ENCODE data around the gene PITX1. TPM values are rescaled to one million over a fixed set of nuclear protein-coding genes. Genes with fewer than 3 reads are reported as not detected.

PITX1 gene
- total and polyA plus RNA-seq, 4 donors, result 0.02 TPM; not detected in 3

DNA sequence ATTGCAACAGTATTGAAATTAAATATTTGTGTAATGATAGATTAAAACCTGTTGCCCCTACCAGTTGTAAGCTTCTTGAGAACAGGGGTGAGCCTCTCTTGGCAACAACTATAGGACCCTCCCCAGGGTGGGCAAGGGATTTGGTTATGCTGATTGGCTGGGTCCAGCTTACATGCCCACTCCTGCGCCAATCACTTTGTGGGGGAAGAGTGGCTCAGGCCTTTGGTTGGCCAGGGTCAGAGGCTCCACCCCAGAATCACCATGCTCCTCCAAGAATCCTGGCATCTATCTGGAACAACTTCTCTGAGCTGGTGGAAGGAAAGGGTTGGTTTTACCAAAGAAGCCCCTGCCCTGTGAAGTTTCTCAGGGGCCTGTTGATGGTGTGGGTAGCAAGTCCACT lies 8.6 kb upstream of the PITX1 start:
- no peak for DNase-seq (ENCODE audit: low spot score)
- H3K36me3 ChIP-seq (ENCODE audit: control insufficient read depth in 4 of 4, insufficient read depth in 3 of 4, low read depth in 1 of 4, low read length in 3 of 4), result no peaks in the 10 kb centered on the region
- 95% methylated on average over 1 of the region's 1 CpG for WGBS
- no peak overlapping the region for H3K9ac ChIP-seq (ENCODE audit: low read depth in 1 of 2, low read length in 2 of 2)
- H3K27me3 ChIP-seq (ENCODE audit: control insufficient read depth in 4 of 4, insufficient read depth in 4 of 4, low read length in 3 of 4), result peaks cover 12 to 36% (median 22%) of the 10 kb centered on the region in 4 donors
- H3K4me3 ChIP-seq (ENCODE audit: low read depth in 1 of 3, low read length in 3 of 3), result no peak overlapping the region
- H3K4me1 ChIP-seq (ENCODE audit: control insufficient read depth in 4 of 4, insufficient read depth in 4 of 4, low read length in 3 of 4), result peaks cover 5 to 19% (median 9%) of the 10 kb centered on the region in 4 donors
- H3K9me3 ChIP-seq (ENCODE audit: control insufficient read depth in 4 of 4, low read length in 3 of 4), result peaks cover 0 to 4% (median 0%) of the 10 kb centered on the region in 4 donors
- TF ChIP-seq, protein P1, sequence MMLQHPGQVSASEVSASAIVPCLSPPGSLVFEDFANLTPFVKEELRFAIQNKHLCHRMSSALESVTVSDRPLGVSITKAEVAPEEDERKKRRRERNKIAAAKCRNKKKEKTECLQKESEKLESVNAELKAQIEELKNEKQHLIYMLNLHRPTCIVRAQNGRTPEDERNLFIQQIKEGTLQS (IDR thresholded peaks at IDR 0.05), result no peak
- TF ChIP-seq FOXA2 (IDR thresholded peaks at IDR 0.05), result no peak
- TF ChIP-seq SP1 (IDR thresholded peaks at IDR 0.05), result no peak
- no peak for TF ChIP-seq RAD21 (IDR thresholded peaks at IDR 0.05)
- TF ChIP-seq NR2F2 (IDR thresholded peaks at IDR 0.05), result no peak
- no peak for TF ChIP-seq FOXA1 (IDR thresholded peaks at IDR 0.05)
- TF ChIP-seq RXRA (IDR thresholded peaks at IDR 0.05), result no peak
- TF ChIP-seq HNF4G (IDR thresholded peaks at IDR 0.05), result no peak
- no peak for TF ChIP-seq JUND (IDR thresholded peaks at IDR 0.05)
- no peak for TF ChIP-seq YY1 (IDR thresholded peaks at IDR 0.05)
- TF ChIP-seq, protein P2, sequence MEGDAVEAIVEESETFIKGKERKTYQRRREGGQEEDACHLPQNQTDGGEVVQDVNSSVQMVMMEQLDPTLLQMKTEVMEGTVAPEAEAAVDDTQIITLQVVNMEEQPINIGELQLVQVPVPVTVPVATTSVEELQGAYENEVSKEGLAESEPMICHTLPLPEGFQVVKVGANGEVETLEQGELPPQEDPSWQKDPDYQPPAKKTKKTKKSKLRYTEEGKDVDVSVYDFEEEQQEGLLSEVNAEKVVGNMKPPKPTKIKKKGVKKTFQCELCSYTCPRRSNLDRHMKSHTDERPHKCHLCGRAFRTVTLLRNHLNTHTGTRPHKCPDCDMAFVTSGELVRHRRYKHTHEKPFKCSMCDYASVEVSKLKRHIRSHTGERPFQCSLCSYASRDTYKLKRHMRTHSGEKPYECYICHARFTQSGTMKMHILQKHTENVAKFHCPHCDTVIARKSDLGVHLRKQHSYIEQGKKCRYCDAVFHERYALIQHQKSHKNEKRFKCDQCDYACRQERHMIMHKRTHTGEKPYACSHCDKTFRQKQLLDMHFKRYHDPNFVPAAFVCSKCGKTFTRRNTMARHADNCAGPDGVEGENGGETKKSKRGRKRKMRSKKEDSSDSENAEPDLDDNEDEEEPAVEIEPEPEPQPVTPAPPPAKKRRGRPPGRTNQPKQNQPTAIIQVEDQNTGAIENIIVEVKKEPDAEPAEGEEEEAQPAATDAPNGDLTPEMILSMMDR (IDR thresholded peaks at IDR 0.05; ENCODE audit: low read depth, low read length, missing input control), result no peak
- TF ChIP-seq, protein P3, sequence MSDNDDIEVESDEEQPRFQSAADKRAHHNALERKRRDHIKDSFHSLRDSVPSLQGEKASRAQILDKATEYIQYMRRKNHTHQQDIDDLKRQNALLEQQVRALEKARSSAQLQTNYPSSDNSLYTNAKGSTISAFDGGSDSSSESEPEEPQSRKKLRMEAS (IDR thresholded peaks at IDR 0.05), result no peak
- TF ChIP-seq, protein P4, sequence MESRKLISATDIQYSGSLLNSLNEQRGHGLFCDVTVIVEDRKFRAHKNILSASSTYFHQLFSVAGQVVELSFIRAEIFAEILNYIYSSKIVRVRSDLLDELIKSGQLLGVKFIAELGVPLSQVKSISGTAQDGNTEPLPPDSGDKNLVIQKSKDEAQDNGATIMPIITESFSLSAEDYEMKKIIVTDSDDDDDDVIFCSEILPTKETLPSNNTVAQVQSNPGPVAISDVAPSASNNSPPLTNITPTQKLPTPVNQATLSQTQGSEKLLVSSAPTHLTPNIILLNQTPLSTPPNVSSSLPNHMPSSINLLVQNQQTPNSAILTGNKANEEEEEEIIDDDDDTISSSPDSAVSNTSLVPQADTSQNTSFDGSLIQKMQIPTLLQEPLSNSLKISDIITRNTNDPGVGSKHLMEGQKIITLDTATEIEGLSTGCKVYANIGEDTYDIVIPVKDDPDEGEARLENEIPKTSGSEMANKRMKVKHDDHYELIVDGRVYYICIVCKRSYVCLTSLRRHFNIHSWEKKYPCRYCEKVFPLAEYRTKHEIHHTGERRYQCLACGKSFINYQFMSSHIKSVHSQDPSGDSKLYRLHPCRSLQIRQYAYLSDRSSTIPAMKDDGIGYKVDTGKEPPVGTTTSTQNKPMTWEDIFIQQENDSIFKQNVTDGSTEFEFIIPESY (IDR thresholded peaks at IDR 0.05), result no peak
- no peak for TF ChIP-seq EGR1 (IDR thresholded peaks at IDR 0.05; ENCODE audit: low read depth in 2 of 2)
- TF ChIP-seq HNF4A (conservative IDR thresholded peaks at IDR 0.05), result no peak
- TF ChIP-seq, protein P5, sequence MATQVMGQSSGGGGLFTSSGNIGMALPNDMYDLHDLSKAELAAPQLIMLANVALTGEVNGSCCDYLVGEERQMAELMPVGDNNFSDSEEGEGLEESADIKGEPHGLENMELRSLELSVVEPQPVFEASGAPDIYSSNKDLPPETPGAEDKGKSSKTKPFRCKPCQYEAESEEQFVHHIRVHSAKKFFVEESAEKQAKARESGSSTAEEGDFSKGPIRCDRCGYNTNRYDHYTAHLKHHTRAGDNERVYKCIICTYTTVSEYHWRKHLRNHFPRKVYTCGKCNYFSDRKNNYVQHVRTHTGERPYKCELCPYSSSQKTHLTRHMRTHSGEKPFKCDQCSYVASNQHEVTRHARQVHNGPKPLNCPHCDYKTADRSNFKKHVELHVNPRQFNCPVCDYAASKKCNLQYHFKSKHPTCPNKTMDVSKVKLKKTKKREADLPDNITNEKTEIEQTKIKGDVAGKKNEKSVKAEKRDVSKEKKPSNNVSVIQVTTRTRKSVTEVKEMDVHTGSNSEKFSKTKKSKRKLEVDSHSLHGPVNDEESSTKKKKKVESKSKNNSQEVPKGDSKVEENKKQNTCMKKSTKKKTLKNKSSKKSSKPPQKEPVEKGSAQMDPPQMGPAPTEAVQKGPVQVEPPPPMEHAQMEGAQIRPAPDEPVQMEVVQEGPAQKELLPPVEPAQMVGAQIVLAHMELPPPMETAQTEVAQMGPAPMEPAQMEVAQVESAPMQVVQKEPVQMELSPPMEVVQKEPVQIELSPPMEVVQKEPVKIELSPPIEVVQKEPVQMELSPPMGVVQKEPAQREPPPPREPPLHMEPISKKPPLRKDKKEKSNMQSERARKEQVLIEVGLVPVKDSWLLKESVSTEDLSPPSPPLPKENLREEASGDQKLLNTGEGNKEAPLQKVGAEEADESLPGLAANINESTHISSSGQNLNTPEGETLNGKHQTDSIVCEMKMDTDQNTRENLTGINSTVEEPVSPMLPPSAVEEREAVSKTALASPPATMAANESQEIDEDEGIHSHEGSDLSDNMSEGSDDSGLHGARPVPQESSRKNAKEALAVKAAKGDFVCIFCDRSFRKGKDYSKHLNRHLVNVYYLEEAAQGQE (IDR thresholded peaks at IDR 0.05), result no peak
- no peak overlapping the region for H3K27ac ChIP-seq (ENCODE audit: low read depth in 1 of 2, low read length in 2 of 2)

DNA sequence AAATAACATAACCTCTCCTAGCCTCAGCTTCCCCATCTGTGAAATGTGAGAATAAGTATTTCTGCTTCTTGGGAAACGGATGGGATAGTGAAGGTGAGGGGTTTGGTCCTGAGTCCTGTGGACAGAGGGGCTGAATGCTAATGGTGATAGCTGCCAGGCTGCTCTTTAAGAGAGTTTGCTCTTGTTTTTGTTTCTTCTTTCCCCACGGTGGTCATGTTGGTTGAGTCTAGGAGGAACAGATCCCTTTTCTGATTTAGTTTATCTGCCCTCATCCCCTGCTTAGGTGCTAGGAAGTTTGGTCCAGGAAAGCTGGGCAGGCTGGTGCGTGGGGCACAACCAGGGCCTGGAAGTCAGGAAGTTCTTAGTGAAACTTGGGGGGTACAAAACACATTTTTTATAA lies 7.7 kb upstream of the PITX1 start:
- DNase-seq (ENCODE audit: low spot score), result no peak
- peaks cover 5 to 19% (median 9%) of the 10 kb centered on the region in 4 donors for H3K4me1 ChIP-seq (ENCODE audit: control insufficient read depth in 4 of 4, insufficient read depth in 4 of 4, low read length in 3 of 4)
- H3K36me3 ChIP-seq (ENCODE audit: control insufficient read depth in 4 of 4, insufficient read depth in 3 of 4, low read depth in 1 of 4, low read length in 3 of 4), result no peaks in the 10 kb centered on the region
- 64% methylated on average over 3 of the region's 3 CpGs for WGBS
- H3K4me3 ChIP-seq (ENCODE audit: low read depth in 1 of 3, low read length in 3 of 3), result no peak overlapping the region
- H3K9ac ChIP-seq (ENCODE audit: low read depth in 1 of 2, low read length in 2 of 2), result no peak overlapping the region
- peaks cover 15 to 41% (median 27%) of the 10 kb centered on the region in 4 donors for H3K27me3 ChIP-seq (ENCODE audit: control insufficient read depth in 4 of 4, insufficient read depth in 4 of 4, low read length in 3 of 4)
- H3K27ac ChIP-seq (ENCODE audit: low read depth in 1 of 2, low read length in 2 of 2), result no peak overlapping the region
- H3K9me3 ChIP-seq (ENCODE audit: control insufficient read depth in 4 of 4, low read length in 3 of 4), result peaks cover 0 to 4% (median 0%) of the 10 kb centered on the region in 4 donors
- TF ChIP-seq, protein P5 (IDR thresholded peaks at IDR 0.05), result no peak
- TF ChIP-seq SP1 (IDR thresholded peaks at IDR 0.05), result no peak
- TF ChIP-seq, protein P1 (IDR thresholded peaks at IDR 0.05), result no peak
- no peak for TF ChIP-seq RAD21 (IDR thresholded peaks at IDR 0.05)
- no peak for TF ChIP-seq JUND (IDR thresholded peaks at IDR 0.05)
- no peak for TF ChIP-seq FOXA2 (IDR thresholded peaks at IDR 0.05)
- TF ChIP-seq, protein P3 (IDR thresholded peaks at IDR 0.05), result no peak
- TF ChIP-seq, protein P2 (IDR thresholded peaks at IDR 0.05; ENCODE audit: low read depth, low read length, missing input control), result no peak
- TF ChIP-seq YY1 (IDR thresholded peaks at IDR 0.05), result no peak

Data from liver (tissue), 9 donors.